ENCODE results near the gene TSPAN11. TPM values are rescaled to one million over a fixed set of nuclear protein-coding genes. Genes with fewer than 3 reads are reported as not detected.

TSPAN11 gene
- total and polyA plus RNA-seq, 2 of the 8 experiments (the other 6 are each of a cell fraction or from before 2014, with no cell fraction given) = 3.9 to 8.2 TPM

GRCh38 chr12:30945443-30946164 lies 19.1 kb downstream of the TSPAN11 start (continued):
- no peak for TF ChIP-seq EZH2 (IDR thresholded peaks at IDR 0.05; ENCODE audit: low read depth, low read length, severe bottlenecking)
- TF ChIP-seq E2F6 (IDR thresholded peaks at IDR 0.05) = no peak
- no peak for TF ChIP-seq CREB1 (IDR thresholded peaks at IDR 0.05)
- no peak for TF ChIP-seq CHD2 (IDR thresholded peaks at IDR 0.05; ENCODE audit: low read length)
- TF ChIP-seq SP1 (IDR thresholded peaks at IDR 0.05; ENCODE audit: low read depth, low read length) = no peak
- TF ChIP-seq TCF12 (IDR thresholded peaks at IDR 0.05; ENCODE audit: low read depth, low read length) = no peak

Measured in H1 (cell line).